GM21526 (cell line): Measurements from ENCODE around the gene ZNF215.
"Not testable (repeated sequence)": the region's sequence is repeated elsewhere in the genome, so short reads cannot be mapped to it uniquely, and the experiment has no call there.

Source experiments
- ATAC-seq: cut with Tn5 transposase; IDR thresholded peaks from one replicate; pipeline ENCODE4 v1.9.1; 2021; ENCODE audit warnings: moderate library complexity; ENCODE audit not compliant: unreplicated experiment, low FRiP score

ZNF215 gene

GRCh38 chr11:6926208-6927029, at the start of gene ZNF215:
ZNF215 (plus strand) TSS chr11:6926426; CDS start chr11:6932273, 5,847 bp downstream.
- peak; percentile 57 for ATAC-seq

- no peak for ATAC-seq
Observed at GRCh38 chr11:6876914-6877313, 49.3 kb upstream of the ZNF215 start.

- ATAC-seq, result no peak
Observed at GRCh38 chr11:6882751-6883150, 43.5 kb upstream of the ZNF215 start.

GRCh38 chr11:6887711-6888110, 38.5 kb upstream of the ZNF215 start:
- not testable (repeated sequence) for ATAC-seq

GRCh38 chr11:6888830-6889229, 37.4 kb upstream of the ZNF215 start:
- no peak for ATAC-seq

- no peak for ATAC-seq
Observed at GRCh38 chr11:6889835-6890234, 36.4 kb upstream of the ZNF215 start.

GRCh38 chr11:6892400-6892799, 33.8 kb upstream of the ZNF215 start, which contains the start of gene OR2D2:
OR2D2 (minus strand) TSS chr11:6892500; CDS start chr11:6892500, 0 bp downstream.
- ATAC-seq, result no peak

GRCh38 chr11:6894097-6894496, 32.1 kb upstream of the ZNF215 start:
- ATAC-seq, result no peak

GRCh38 chr11:6895010-6895409, 31.2 kb upstream of the ZNF215 start:
- peak; percentile 80 for ATAC-seq

GRCh38 chr11:6898911-6899310, 27.3 kb upstream of the ZNF215 start:
- no peak for ATAC-seq

- no peak for ATAC-seq
Observed at GRCh38 chr11:6900327-6900999, 25.8 kb upstream of the ZNF215 start.

- not testable (repeated sequence) for ATAC-seq
Observed at GRCh38 chr11:6904804-6905203, 21.4 kb upstream of the ZNF215 start.

- no peak for ATAC-seq
Observed at GRCh38 chr11:6911378-6911777, 14.8 kb upstream of the ZNF215 start.

- ATAC-seq, result no peak
Observed at GRCh38 chr11:6911948-6912347, 14.3 kb upstream of the ZNF215 start.

GRCh38 chr11:6919698-6920097, 6.5 kb upstream of the ZNF215 start:
- no peak for ATAC-seq

- no peak for ATAC-seq
Observed at GRCh38 chr11:6920702-6921101, 5.5 kb upstream of the ZNF215 start, which contains the start of gene OR2D3. OR2D3 (plus strand) TSS chr11:6921002; CDS start chr11:6921002, 0 bp downstream.

GRCh38 chr11:6925007-6925577, 1.1 kb upstream of the ZNF215 start:
- ATAC-seq, result no peak

- ATAC-seq, result peak; percentile 2
Observed at GRCh38 chr11:6925636-6926207, 504 bp upstream of the ZNF215 start.

- ATAC-seq, result peak; percentile 83
Observed at GRCh38 chr11:6927030-6927617, 898 bp downstream of the ZNF215 start.

GRCh38 chr11:6928916-6929315, 2.7 kb downstream of the ZNF215 start:
- ATAC-seq, result no peak
